Astrocyte of the spinal cord (primary cell): ENCODE measurements around the gene ZNF493.

ENCODE experiments used
- DNase-seq: peaks from one replicate; pipeline ENCODE4 v3.0.0; 2011; ENCODE audit warnings: low read depth, low spot score
- H3K4me3 ChIP-seq: 2 replicates; pipeline ENCODE4 v1.5.1; 2011; ENCODE audit warnings: low read depth, mild to moderate bottlenecking, low read length, moderate library complexity
- in situ Hi-C: cut with HindIII; loops from 2 replicates; pipeline ENCODE4 v1.10.0; 2017; ENCODE audit warnings: low sequenced_read_pairs
- TF ChIP-seq, protein P1 (sequence below): IDR thresholded peaks from 2 replicates; pipeline ENCODE4 v1.5.1; 2012; ENCODE audit warnings: low read depth, mild to moderate bottlenecking, low read length, inconsistent platforms

Gene ZNF493

DNA sequence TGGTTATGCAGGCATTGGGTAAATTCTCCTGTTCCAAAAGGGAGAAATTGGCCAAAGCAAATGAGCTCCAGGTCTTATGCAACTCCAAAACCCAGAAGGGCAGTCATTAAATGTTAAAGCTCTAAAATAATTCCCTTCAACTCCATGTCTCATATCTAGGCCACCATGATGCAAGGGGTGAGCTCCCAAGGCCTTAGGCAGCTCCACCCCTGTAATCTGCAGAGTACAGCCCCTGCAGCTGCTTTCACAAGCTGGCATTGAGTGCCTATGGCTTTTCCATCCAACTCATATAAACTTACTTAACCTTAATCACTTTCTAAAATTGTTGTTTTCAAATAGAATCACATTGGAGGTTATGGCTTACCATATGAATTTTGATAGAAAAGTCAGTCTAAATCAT, 63.8 kb downstream of the ZNF493 start:
- DNase-seq: no peak
- in situ Hi-C loops: no loop called here
- TF ChIP-seq, protein P1, sequence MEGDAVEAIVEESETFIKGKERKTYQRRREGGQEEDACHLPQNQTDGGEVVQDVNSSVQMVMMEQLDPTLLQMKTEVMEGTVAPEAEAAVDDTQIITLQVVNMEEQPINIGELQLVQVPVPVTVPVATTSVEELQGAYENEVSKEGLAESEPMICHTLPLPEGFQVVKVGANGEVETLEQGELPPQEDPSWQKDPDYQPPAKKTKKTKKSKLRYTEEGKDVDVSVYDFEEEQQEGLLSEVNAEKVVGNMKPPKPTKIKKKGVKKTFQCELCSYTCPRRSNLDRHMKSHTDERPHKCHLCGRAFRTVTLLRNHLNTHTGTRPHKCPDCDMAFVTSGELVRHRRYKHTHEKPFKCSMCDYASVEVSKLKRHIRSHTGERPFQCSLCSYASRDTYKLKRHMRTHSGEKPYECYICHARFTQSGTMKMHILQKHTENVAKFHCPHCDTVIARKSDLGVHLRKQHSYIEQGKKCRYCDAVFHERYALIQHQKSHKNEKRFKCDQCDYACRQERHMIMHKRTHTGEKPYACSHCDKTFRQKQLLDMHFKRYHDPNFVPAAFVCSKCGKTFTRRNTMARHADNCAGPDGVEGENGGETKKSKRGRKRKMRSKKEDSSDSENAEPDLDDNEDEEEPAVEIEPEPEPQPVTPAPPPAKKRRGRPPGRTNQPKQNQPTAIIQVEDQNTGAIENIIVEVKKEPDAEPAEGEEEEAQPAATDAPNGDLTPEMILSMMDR: no peak
- no peak overlapping the region for H3K4me3 ChIP-seq

DNA sequence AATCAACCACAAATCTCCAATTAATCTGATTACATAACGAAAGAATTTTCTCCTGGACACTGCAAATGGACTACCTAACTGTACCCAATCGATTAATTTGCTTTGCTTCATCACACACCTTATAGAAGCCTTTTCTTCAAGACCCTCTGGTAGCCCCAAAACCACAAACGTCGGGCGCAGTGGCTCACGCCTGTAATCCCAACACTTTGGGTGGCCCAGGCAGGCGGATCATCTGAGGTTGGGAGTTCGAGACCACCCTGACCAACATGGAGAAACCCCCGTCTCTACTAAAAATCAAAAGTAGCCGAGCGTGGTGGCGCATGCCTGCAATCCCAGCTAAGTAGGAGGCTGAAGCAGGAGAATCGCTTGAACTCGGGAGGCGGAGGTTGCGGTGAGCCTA, 65.6 kb downstream of the ZNF493 start:
- TF ChIP-seq, protein P1: no peak
- in situ Hi-C loops: no loop called here
- no peak for DNase-seq
- H3K4me3 ChIP-seq: no peak overlapping the region

DNA sequence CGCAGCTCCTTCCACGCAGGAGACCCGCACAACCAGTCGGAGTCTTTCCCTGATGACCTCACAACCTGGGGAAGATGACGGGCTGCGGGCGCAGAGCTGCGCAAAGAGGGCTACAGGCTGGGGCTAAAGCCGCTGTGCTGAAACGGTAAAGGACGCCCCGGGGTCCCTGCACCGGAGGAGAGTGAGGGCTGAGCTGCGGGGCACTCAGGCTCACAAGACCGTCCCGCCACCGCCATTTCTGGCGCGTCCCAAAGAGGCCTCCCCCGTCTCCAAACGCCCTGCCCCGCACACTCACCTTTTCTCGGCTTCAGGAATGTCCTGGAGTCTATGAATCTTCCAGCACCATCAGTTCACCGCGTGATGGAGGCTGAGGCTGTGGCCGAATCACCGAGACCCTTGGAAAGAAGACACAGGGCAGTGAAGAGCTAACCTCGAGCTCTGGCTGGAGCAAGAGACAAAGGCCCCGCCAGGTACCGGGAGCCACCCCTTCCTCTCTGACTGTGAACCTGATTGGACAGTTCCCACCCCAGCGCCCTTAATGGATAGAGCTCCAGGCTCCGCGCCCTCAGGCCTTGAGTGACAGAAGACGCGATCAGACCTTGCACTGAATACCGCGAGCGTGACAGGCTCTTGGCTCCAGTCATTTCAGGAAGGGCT, 66.6 kb downstream of the ZNF493 start:
- in situ Hi-C loops: no loop called here
- TF ChIP-seq, protein P1: no peak
- peak; percentile 3 for DNase-seq
- peak overlapping the region; percentile 30 for H3K4me3 ChIP-seq

DNA sequence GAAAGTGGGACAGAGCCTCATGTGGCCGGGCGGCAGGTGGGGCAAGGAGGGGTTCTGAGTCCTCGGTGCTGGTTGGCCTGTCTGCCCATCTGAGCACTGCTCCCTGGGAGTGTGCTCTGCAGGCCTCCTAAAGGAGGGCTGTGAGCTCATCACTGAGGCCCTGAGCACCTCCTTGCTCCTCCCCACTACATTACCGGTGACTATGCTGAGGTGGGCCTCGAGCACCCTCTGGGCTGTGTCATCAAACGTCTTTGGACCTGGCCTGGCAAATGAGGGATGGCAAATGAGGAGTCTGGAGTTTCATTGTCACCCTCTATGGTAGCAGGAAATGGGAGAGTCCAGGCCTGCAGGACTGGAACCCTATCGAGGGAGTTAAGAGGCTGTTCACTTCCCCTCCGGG, 69.7 kb downstream of the ZNF493 start:
- H3K4me3 ChIP-seq: no peak overlapping the region
- TF ChIP-seq, protein P1: no peak
- in situ Hi-C loops: no loop called here
- no peak for DNase-seq

DNA sequence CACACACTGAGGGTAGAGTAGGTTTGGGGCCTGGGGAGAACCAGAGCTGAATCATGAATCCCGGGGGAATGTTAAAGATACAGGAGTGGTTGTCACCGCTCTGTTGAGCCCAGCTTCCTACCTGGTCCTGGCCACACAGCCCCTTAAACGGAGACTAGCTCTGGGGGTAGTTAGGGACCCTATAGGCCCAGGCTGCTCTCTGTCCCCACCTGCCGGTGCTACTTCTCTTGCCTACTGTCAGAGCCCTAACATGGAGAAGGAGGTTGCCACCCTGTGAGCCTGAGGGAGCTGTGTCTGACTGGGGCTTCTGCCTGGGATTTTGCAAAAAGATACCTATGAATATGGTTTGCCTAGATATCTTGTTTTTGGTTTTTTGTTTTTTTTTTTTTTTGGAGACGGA, 71.9 kb downstream of the ZNF493 start:
- TF ChIP-seq, protein P1: no peak
- H3K4me3 ChIP-seq: no peak overlapping the region
- in situ Hi-C loops: no loop called here
- DNase-seq: no peak

DNA sequence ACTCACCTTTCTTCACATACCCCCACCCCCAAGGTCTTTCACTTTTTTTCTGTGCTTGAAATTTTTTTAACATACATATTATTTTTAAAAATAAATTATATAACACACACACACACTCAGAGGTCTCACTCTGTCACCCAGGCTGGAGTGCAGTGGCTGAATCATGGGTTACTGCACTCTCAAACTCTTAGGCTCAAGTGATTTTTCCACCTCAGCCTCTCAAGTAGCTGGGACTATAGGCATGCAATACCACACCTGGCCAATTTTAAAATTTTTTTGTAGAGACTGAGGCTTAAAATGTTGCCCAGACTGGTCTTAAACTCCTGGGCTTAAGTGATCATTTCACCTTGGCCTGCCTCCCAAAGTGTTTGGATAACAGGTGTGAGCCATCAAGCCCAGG, 75.6 kb downstream of the ZNF493 start:
- TF ChIP-seq, protein P1: no peak
- DNase-seq: no peak
- no peak overlapping the region for H3K4me3 ChIP-seq
- in situ Hi-C loops: no loop called here
